MM.1S (cell line): Measurements from ENCODE around the gene ANGPTL8.

ENCODE experiments used
- DNase-seq: peaks from one replicate; pipeline ENCODE4 v3.0.0-alpha.2; 2015
- H2AFZ ChIP-seq: fragments of 300-600 bp; sonication (generic); 2 replicates; pipeline ENCODE4 v1.6.0; 2016; ENCODE audit warnings: antibody characterized with exemption, low read length
- H3F3A ChIP-seq: fragments of 300-600 bp; sonication (generic); 2 replicates; pipeline ENCODE4 v1.6.1; 2016; ENCODE audit warnings: mild to moderate bottlenecking, antibody characterized with exemption, low read length, moderate library complexity, mixed read lengths; ENCODE audit not compliant: insufficient read depth
- H3K27ac ChIP-seq: fragments of 300-600 bp; sonication (generic); 2 replicates; pipeline ENCODE4 v1.5.1; 2016; ENCODE audit warnings: mild to moderate bottlenecking, low read length
- H3K27me3 ChIP-seq: fragments of 300-600 bp; sonication (generic); replicated peaks from 2 replicates; pipeline ENCODE4 v1.6.0; 2016; ENCODE audit warnings: low read length; ENCODE audit not compliant: insufficient read depth
- H3K36me3 ChIP-seq: fragments of 300-600 bp; sonication (generic); replicated peaks from 2 replicates; pipeline ENCODE4 v1.6.1; 2016; ENCODE audit warnings: mild to moderate bottlenecking, low read length, mixed read lengths; ENCODE audit not compliant: insufficient read depth
- H3K4me1 ChIP-seq: fragments of 300-600 bp; sonication (generic); 2 replicates; pipeline ENCODE4 v1.6.1; 2016; ENCODE audit warnings: low read length, mixed read lengths
- H3K4me2 ChIP-seq: fragments of 300-600 bp; sonication (generic); 2 replicates; pipeline ENCODE4 v1.6.0; 2016; ENCODE audit warnings: low read depth, low read length
- H3K4me3 ChIP-seq: fragments of 300-600 bp; sonication (generic); 2 replicates; pipeline ENCODE4 v1.5.1; 2016; ENCODE audit warnings: low read length, mixed read lengths
- H3K79me2 ChIP-seq: fragments of 300-600 bp; sonication (generic); 2 replicates; pipeline ENCODE4 v1.6.1; 2016; ENCODE audit warnings: mixed run types, low read length, mixed read lengths
- H3K9ac ChIP-seq: fragments of 300-600 bp; sonication (generic); 2 replicates; pipeline ENCODE4 v1.6.1; 2016; ENCODE audit warnings: low read length, mixed read lengths
- H3K9me2 ChIP-seq: fragments of 300-600 bp; sonication (generic); replicated peaks from 2 replicates; pipeline ENCODE4 v1.6.1; 2016; ENCODE audit warnings: mild to moderate bottlenecking, low read length, mixed read lengths; ENCODE audit not compliant: insufficient read depth
- H3K9me3 ChIP-seq: fragments of 300-600 bp; sonication (generic); replicated peaks from 2 replicates; pipeline ENCODE4 v1.6.1; 2016; ENCODE audit warnings: mild to moderate bottlenecking, low read length, mixed read lengths; ENCODE audit not compliant: insufficient read depth
- H4K20me1 ChIP-seq: fragments of 300-600 bp; sonication (generic); 2 replicates; pipeline ENCODE4 v1.6.1; 2016; ENCODE audit warnings: mild to moderate bottlenecking, low read length, moderate library complexity, mixed read lengths; ENCODE audit not compliant: insufficient read depth
- CTCF ChIP-seq: fragments of 300-600 bp; sonication (generic); IDR thresholded peaks from 2 replicates; pipeline ENCODE4 v1.5.1; 2016; ENCODE audit warnings: antibody characterized with exemption, low read length, mixed read lengths
- EZH2 ChIP-seq: fragments of 300-600 bp; sonication (generic); optimal IDR thresholded peaks from 2 replicates; pipeline ENCODE3; 2017; ENCODE audit warnings: low read depth, mild to moderate bottlenecking, antibody characterized with exemption, low read length, mixed read lengths
- EZH2phosphoT487 ChIP-seq: fragments of 300-600 bp; sonication (generic); IDR thresholded peaks from 2 replicates; pipeline ENCODE4 v1.6.1; 2018; ENCODE audit warnings: antibody characterized with exemption, low read length

ANGPTL8 gene

DNA sequence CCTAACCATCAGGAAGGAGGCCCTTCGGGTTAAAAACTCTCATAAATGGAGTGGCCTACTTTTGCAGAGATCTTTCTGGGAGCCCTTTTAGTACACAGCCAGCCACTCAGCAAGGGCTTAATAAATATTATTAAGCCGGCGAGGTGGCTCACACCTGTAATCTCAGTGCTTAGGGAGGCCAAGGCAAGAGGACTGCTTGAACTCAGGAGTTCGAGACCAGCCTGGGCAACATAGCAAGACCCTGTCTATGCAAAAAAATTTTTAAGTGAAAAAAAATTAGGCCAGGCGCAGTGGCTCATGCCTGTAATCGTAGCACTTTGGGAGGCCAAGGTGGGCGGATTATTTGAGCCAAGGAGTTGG, 41.3 kb upstream of the ANGPTL8 start:
- Histone ChIP-seq H3K9me2 (no peaks in the 10 kb centered on the region), H3K27ac (peak overlapping the region; percentile 57; the same call in 1 of the 2 replicates), H2AFZ (peak overlapping the region; percentile 81), H3K36me3 (no peaks in the 10 kb centered on the region), H4K20me1 (no peaks in the 10 kb centered on the region), H3K27me3 (no peaks in the 10 kb centered on the region), H3K4me2 (peak overlapping the region; percentile 79; the same call in 1 of the 2 replicates), H3K79me2 (0 out of 2 replicates have a peak, but pooled peaks cover 3% of the 10 kb centered on the region), H3K9ac (peak overlapping the region; percentile 54), H3K4me3 (peak overlapping the region; percentile 58), H3K4me1 (0 out of 2 replicates have a peak, but pooled peaks cover 3% of the 10 kb centered on the region), H3F3A (peaks cover 5% of the 10 kb centered on the region; the same call in 1 of the 2 replicates), H3K9me3 (no peaks in the 10 kb centered on the region)
- TF ChIP-seq EZH2, result no peak
- no peak for TF ChIP-seq EZH2phosphoT487
- no peak; the same call in 1 of the 2 replicates for TF ChIP-seq CTCF
- no peak for DNase-seq

- Histone ChIP-seq H3K9ac (no peak overlapping the region), H4K20me1 (no peaks in the 10 kb centered on the region), H3K9me2 (no peaks in the 10 kb centered on the region), H3F3A (peaks cover 5% of the 10 kb centered on the region; the same call in 1 of the 2 replicates), H3K36me3 (no peaks in the 10 kb centered on the region), H3K9me3 (no peaks in the 10 kb centered on the region), H3K4me3 (no peak overlapping the region), H3K79me2 (0 out of 2 replicates have a peak, but pooled peaks cover 3% of the 10 kb centered on the region), H3K27ac (no peak overlapping the region), H3K4me2 (no peak overlapping the region), H2AFZ (no peak overlapping the region), H3K4me1 (0 out of 2 replicates have a peak, but pooled peaks cover 3% of the 10 kb centered on the region), H3K27me3 (no peaks in the 10 kb centered on the region)
- no peak for TF ChIP-seq EZH2
- no peak for TF ChIP-seq CTCF
- no peak for TF ChIP-seq EZH2phosphoT487
- no peak for DNase-seq
These were observed 40.5 kb upstream of the ANGPTL8 start for GRCh38 chr19:11198769-11199424.

DNA sequence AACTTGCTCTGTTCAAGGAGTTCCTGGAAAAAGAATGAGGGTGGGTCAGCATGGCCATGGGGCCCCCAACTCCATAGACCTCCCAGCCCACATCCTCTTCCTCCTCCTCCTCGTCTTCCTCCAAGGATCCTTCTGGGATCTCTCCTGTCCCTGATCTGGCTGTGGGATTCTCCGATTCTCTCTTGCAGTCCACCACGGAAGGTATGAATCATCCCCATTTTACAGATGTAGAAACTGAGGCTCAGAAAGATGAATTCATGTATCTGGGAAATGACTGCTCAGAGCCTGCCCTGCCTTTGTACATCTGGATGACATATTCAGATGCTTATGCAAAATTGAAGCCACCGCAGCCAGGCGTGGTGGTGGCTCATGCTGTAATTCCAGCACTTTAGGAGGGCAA, 39.9 kb upstream of the ANGPTL8 start:
- Histone ChIP-seq H3K4me2 (no peak overlapping the region), H3K27ac (no peak overlapping the region), H3K9me2 (no peaks in the 10 kb centered on the region), H3F3A (peaks cover 5% of the 10 kb centered on the region; the same call in 1 of the 2 replicates), H2AFZ (no peak overlapping the region), H3K4me3 (no peak overlapping the region), H3K36me3 (no peaks in the 10 kb centered on the region), H3K4me1 (0 out of 2 replicates have a peak, but pooled peaks cover 3% of the 10 kb centered on the region), H3K27me3 (no peaks in the 10 kb centered on the region), H4K20me1 (no peaks in the 10 kb centered on the region), H3K79me2 (0 out of 2 replicates have a peak, but pooled peaks cover 3% of the 10 kb centered on the region), H3K9me3 (no peaks in the 10 kb centered on the region), H3K9ac (no peak overlapping the region)
- TF ChIP-seq CTCF (no peak), EZH2phosphoT487 (no peak), EZH2 (no peak)
- DNase-seq, result no peak
